HCT116 (cell line): ENCODE results near the gene BAG2. TPM values are rescaled to one million over a fixed set of nuclear protein-coding genes. Genes with fewer than 3 reads are reported as not detected.

Source experiments
- ATAC-seq: fragments of 200-7000 bp; cut with Tn5 transposase; 2 replicates; pipeline ENCODE4 v1.9.1; 2020; ENCODE audit warnings: mild to moderate bottlenecking, moderate library complexity
- BruUV-seq: library from RNA; stranded (reverse); fragments of 400-500 nt; replicated peaks from 2 replicates; lab custom pipeline; 2021; lab: Mats Ljungman, UMichigan
- CTCF ChIA-PET: fragments of 300-600 bp; sonication (Branson Sonifier 250); formaldehyde crosslinking; loops from one replicate; lab custom pipeline; 2021; ENCODE audit warnings: antibody characterized with exemption; lab: Charles Lee
- POLR2A ChIA-PET: fragments of 300-600, 350-600 bp; sonication (Branson Sonifier 250); formaldehyde crosslinking; loops from one replicate; lab custom pipeline; 2021; ENCODE audit warnings: antibody characterized with exemption; lab: Charles Lee
- RAD21 ChIA-PET, 2 experiments: fragments of 300-600 bp; sonication (Branson Sonifier 250); formaldehyde crosslinking; loops; one replicate each; lab custom pipeline; 2023; ENCODE audit warnings: low total read pairs in 2 of 2; ENCODE audit not compliant: uncharacterized antibody in 2 of 2, unreplicated experiment in 2 of 2, low non-redundant PET in 1 of 2; lab: Charles Lee
- DNase-seq: peaks from one replicate; pipeline ENCODE4 v3.0.0-alpha.2; 2010; ENCODE audit warnings: low read depth, low spot score
- H2AFZ ChIP-seq: fragments of 200-600 bp; shearing (Covaris generic), sonication (generic); 2 replicates; pipeline ENCODE4 v1.6.1; 2017; ENCODE audit warnings: low read depth, mixed run types, mixed read lengths, antibody characterized with exemption, low read length; ENCODE audit not compliant: poor library complexity, severe bottlenecking
- H3K27ac ChIP-seq: 2 replicates; pipeline ENCODE4 v1.5.1; 2012; ENCODE audit warnings: low read depth, low read length
- H3K27me3 ChIP-seq: fragments of 200-600 bp; sonication (generic); 2 replicates; pipeline ENCODE4 v1.6.1; 2016; ENCODE audit warnings: mixed run types, low read length, mixed read lengths; ENCODE audit not compliant: insufficient read depth
- H3K36me3 ChIP-seq, 2 experiments: fragments of 200-500 bp in 1 of 2; fragments of 200-600 bp in 1 of 2; sonication (Bioruptor generic) in 1 of 2; sonication (generic) in 1 of 2; 2 replicates each; pipeline versions ENCODE4 v1.5.1 to v1.6.1; 2014 to 2016; ENCODE audit warnings: low read length in 2 of 2, inconsistent platforms in 1 of 2, mixed read lengths in 1 of 2, mixed run types in 1 of 2; ENCODE audit not compliant: insufficient read depth in 2 of 2, control insufficient read depth in 1 of 2
- H3K4me1 ChIP-seq, 2 experiments: fragments of 200-600 bp in 1 of 2; sonication (generic) in 1 of 2; 2 replicates each; pipeline versions ENCODE4 v1.5.1 to v1.6.1; 2012 to 2017; ENCODE audit warnings: low read length in 2 of 2, inconsistent platforms in 1 of 2, mild to moderate bottlenecking in 1 of 2, mixed read lengths in 1 of 2, mixed run types in 1 of 2, moderate library complexity in 1 of 2; ENCODE audit not compliant: insufficient read depth in 2 of 2, control insufficient read depth in 1 of 2
- H3K4me2 ChIP-seq: fragments of 200-600 bp; sonication (generic); 2 replicates; pipeline ENCODE4 v1.6.1; 2017; ENCODE audit warnings: mixed run types, low read length, mixed read lengths
- H3K4me3 ChIP-seq, 2 experiments: fragments of 200-600 bp in 1 of 2; sonication (generic) in 1 of 2; replicated peaks in 1 of 2; 2 replicates each; pipeline ENCODE4 v1.5.1; 2011 to 2016; ENCODE audit warnings: low read length in 2 of 2, control low read depth in 1 of 2, low read depth in 1 of 2, mild to moderate bottlenecking in 1 of 2, mixed read lengths in 1 of 2, mixed run types in 1 of 2
- H3K79me2 ChIP-seq: fragments of 200-600 bp; sonication (generic); 2 replicates; pipeline ENCODE4 v1.6.1; 2017; ENCODE audit warnings: mild to moderate bottlenecking, mixed run types, low read length, moderate library complexity, mixed read lengths; ENCODE audit not compliant: insufficient read depth
- H3K9ac ChIP-seq: fragments of 200-600 bp; sonication (generic); 2 replicates; pipeline ENCODE4 v1.6.1; 2016; ENCODE audit warnings: low read length, mixed read lengths
- H3K9me2 ChIP-seq: fragments of 200-600 bp; sonication (generic), shearing (Covaris generic); 2 replicates; pipeline ENCODE4 v1.6.1; 2017; ENCODE audit warnings: mixed run types, mild to moderate bottlenecking, moderate library complexity; ENCODE audit not compliant: insufficient read depth
- H3K9me3 ChIP-seq, 2 experiments: fragments of 200-500 bp in 1 of 2; fragments of 200-600 bp in 1 of 2; sonication (Bioruptor generic) in 1 of 2; sonication (generic) in 1 of 2; 2 replicates each; pipeline ENCODE4 v1.6.1; 2014 to 2017; ENCODE audit warnings: low read length in 2 of 2, mixed read lengths in 2 of 2, inconsistent platforms in 1 of 2, low read depth in 1 of 2, mild to moderate bottlenecking in 1 of 2, mixed run types in 1 of 2, moderate library complexity in 1 of 2; ENCODE audit not compliant: control insufficient read depth in 1 of 2, insufficient read depth in 1 of 2
- H4K20me1 ChIP-seq: fragments of 200-600 bp; sonication (generic), shearing (Covaris generic); 2 replicates; pipeline ENCODE4 v1.6.1; 2017; ENCODE audit warnings: mixed run types, mild to moderate bottlenecking, moderate library complexity; ENCODE audit not compliant: insufficient read depth
- CBX3 ChIP-seq: IDR thresholded peaks from 2 replicates; pipeline ENCODE4 v1.6.1; 2012; ENCODE audit warnings: low read depth
- ELF1 ChIP-seq: IDR thresholded peaks from 2 replicates; pipeline ENCODE4 v1.6.1; 2012; ENCODE audit warnings: low read depth, borderline replicate concordance
- EZH2 ChIP-seq: fragments of 200-600 bp; sonication (generic); IDR thresholded peaks from 2 replicates; pipeline ENCODE4 v1.6.1; 2017; ENCODE audit warnings: antibody characterized with exemption, mixed run types
- FOSL1 ChIP-seq: IDR thresholded peaks from 2 replicates; pipeline ENCODE4 v1.6.1; 2012; ENCODE audit warnings: low read depth
- JUND ChIP-seq: IDR thresholded peaks from 2 replicates; pipeline ENCODE4 v1.6.1; 2012
- MAX ChIP-seq: IDR thresholded peaks from 2 replicates; pipeline ENCODE4 v1.6.1; 2012
- RAD21 ChIP-seq: IDR thresholded peaks from 2 replicates; pipeline ENCODE4 v1.6.1; 2012; ENCODE audit warnings: low read depth, mild to moderate bottlenecking
- REST ChIP-seq: IDR thresholded peaks from 2 replicates; pipeline ENCODE4 v1.6.1; 2012; ENCODE audit warnings: low read depth
- SP1 ChIP-seq: IDR thresholded peaks from 2 replicates; pipeline ENCODE4 v1.6.1; 2012; ENCODE audit warnings: low read depth
- TCF7L2 ChIP-seq: IDR thresholded peaks from 2 replicates; pipeline ENCODE4 v1.7.0; 2011; ENCODE audit warnings: borderline replicate concordance, inconsistent platforms; ENCODE audit not compliant: insufficient read depth, insufficient read length; ENCODE audit errors: extremely low read depth
- YY1 ChIP-seq: IDR thresholded peaks from 2 replicates; pipeline ENCODE4 v1.6.1; 2011; ENCODE audit warnings: low read length, low read depth, moderate library complexity, mild to moderate bottlenecking; ENCODE audit not compliant: insufficient replicate concordance; ENCODE audit errors: extremely low read depth
- ZFX ChIP-seq: fragments of 450-650 bp; IDR thresholded peaks from 2 replicates; pipeline ENCODE4 v1.6.1; 2017
- ZNF274 ChIP-seq: fragments of 200-500 bp; sonication (Bioruptor generic); IDR thresholded peaks from 2 replicates; pipeline ENCODE4 v1.6.1; 2014; ENCODE audit warnings: mild to moderate bottlenecking, low read depth, low read length, inconsistent platforms
- intact Hi-C: fragments of 100-400 bp; cut with micrococcal nuclease; formaldehyde crosslinking; loops from 2 replicates; pipeline ENCODE4 v1.10.0; 2022
- total RNA-seq: library from RNA; stranded (reverse); gene quantifications from one replicate; pipeline ENCODE4 v1.2.1, GENCODE V29; 2021; ENCODE audit not compliant: unreplicated experiment

Gene BAG2
- total RNA-seq, 1 experiment from 2014 or later = 13.5 TPM

GRCh38 chr6:57182017-57182432 lies 9.9 kb downstream of the BAG2 start (continued):
- TF ChIP-seq MAX = no peak

GRCh38 chr6:57183336-57183735 lies 11.2 kb downstream of the BAG2 start:
- Histone ChIP-seq H3K27me3 (no peaks in the 10 kb centered on the region), H3K4me2 (no peak overlapping the region), H3K4me3 (no peak overlapping the region), H3K9me2 (no peaks in the 10 kb centered on the region), H2AFZ (no peak overlapping the region), H3K4me1 (no peaks in the 10 kb centered on the region), H3K36me3 (peaks cover 25 to 33% of the 10 kb centered on the region in 2 experiments; a peak in 3 of 4 replicates), H4K20me1 (no peaks in the 10 kb centered on the region; the same call in 1 of the 2 replicates), H3K79me2 (peaks cover 47% of the 10 kb centered on the region), H3K9ac (no peak overlapping the region), H3K9me3 (no peaks in the 10 kb centered on the region), H3K27ac (no peak overlapping the region)
- POLR2A ChIA-PET = no interaction called here
- ATAC-seq (no peak), DNase-seq (no peak)
- intact Hi-C loops = no loop called here
- BruUV-seq = no TSS peak
- TF ChIP-seq RAD21 = no peak
- no peak for TF ChIP-seq ELF1
- TF ChIP-seq FOSL1 = no peak
- no peak for TF ChIP-seq REST
- TF ChIP-seq YY1 = no peak
- TF ChIP-seq EZH2 = no peak
- no peak for TF ChIP-seq ZFX
- TF ChIP-seq CBX3 = no peak
- no peak for TF ChIP-seq ZNF274
- TF ChIP-seq SP1 = no peak
- TF ChIP-seq TCF7L2 = no peak
- no peak for TF ChIP-seq JUND
- CTCF ChIA-PET = no interaction called here
- RAD21 ChIA-PET = no interaction called here
